ENCODE data around the gene MCF2L. TPM values are rescaled to one million over a fixed set of nuclear protein-coding genes. Genes with fewer than 3 reads are reported as not detected.

The MCF2L gene
- total and polyA plus RNA-seq, 2 experiments from 2014 or later: 4.8 to 25.6 TPM

DNA sequence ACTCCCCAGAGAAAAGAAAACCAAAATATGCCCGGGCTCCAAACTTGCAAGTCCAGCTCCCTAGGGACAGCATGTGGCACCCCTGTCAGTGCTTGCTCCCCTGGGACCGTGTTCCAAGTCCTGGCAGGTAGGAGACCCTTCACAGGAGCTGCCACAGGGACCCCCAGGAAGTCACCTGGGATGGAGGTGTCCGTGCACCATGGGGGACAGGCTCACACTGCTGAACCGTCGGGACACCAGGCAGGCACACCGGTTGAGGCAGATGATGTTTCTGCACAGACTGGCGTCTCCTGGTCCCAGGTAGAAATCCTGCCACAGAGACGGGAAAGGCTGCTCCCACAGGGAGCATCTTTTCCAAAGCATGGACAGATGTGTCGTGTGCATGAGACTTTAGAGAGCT, 177.7 kb downstream of the MCF2L start:
- H3K36me3 Mint-ChIP-seq (ENCODE audit: low read depth): no peaks in the 10 kb centered on the region
- Histone ChIP-seq H3K4me1 (ENCODE audit: insufficient read depth) (no peaks in the 10 kb centered on the region), H3K4me2 (no peak overlapping the region), H3K9me2 (ENCODE audit: insufficient read depth) (no peaks in the 10 kb centered on the region), H3K36me3 (ENCODE audit: insufficient read depth) (no peaks in the 10 kb centered on the region), H2AFZ (no peak overlapping the region), H4K20me1 (replicated peaks; ENCODE audit: insufficient read depth) (no peaks in the 10 kb centered on the region), H3F3A (replicated peaks; ENCODE audit: low read depth) (no peaks in the 10 kb centered on the region), H3K27me3 (ENCODE audit: insufficient read depth) (peaks cover 2% of the 10 kb centered on the region; the same call in 1 of the 2 replicates), H3K79me2 (replicated peaks; ENCODE audit: insufficient read depth) (no peaks in the 10 kb centered on the region), H3K27ac (ENCODE audit: low read depth) (no peak overlapping the region), H3K4me3 (no peak overlapping the region)
- H3K9me3 Mint-ChIP-seq: no peaks in the 10 kb centered on the region
- no peak overlapping the region for H3K27ac Mint-ChIP-seq
- H3K4me3 Mint-ChIP-seq: no peak overlapping the region
- no peak for DNase-seq (ENCODE audit: low spot score)
- TF ChIP-seq NANOG (IDR thresholded peaks at IDR 0.05; ENCODE audit: borderline replicate concordance) (no peak), ZNF114 (CRISPR knock-in tag; IDR thresholded peaks at IDR 0.05) (no peak), JUNB (IDR thresholded peaks at IDR 0.05; ENCODE audit: unreplicated experiment) (no peak), ZNF331 (CRISPR knock-in tag; IDR thresholded peaks at IDR 0.05; ENCODE audit: low read depth) (no peak), CREB1 (CRISPR knock-in tag; IDR thresholded peaks at IDR 0.05; ENCODE audit: low read depth) (no peak), EZH2 (IDR thresholded peaks at IDR 0.05; ENCODE audit: low read depth, unreplicated experiment) (no peak), STAT1 (IDR thresholded peaks at IDR 0.05; ENCODE audit: unreplicated experiment) (no peak), EZH2phosphoT487 (IDR thresholded peaks at IDR 0.05; ENCODE audit: unreplicated experiment) (no peak), POLR2AphosphoS5 (IDR thresholded peaks at IDR 0.05; ENCODE audit: low read depth) (no peak)
- TF ChIP-seq, protein P1, sequence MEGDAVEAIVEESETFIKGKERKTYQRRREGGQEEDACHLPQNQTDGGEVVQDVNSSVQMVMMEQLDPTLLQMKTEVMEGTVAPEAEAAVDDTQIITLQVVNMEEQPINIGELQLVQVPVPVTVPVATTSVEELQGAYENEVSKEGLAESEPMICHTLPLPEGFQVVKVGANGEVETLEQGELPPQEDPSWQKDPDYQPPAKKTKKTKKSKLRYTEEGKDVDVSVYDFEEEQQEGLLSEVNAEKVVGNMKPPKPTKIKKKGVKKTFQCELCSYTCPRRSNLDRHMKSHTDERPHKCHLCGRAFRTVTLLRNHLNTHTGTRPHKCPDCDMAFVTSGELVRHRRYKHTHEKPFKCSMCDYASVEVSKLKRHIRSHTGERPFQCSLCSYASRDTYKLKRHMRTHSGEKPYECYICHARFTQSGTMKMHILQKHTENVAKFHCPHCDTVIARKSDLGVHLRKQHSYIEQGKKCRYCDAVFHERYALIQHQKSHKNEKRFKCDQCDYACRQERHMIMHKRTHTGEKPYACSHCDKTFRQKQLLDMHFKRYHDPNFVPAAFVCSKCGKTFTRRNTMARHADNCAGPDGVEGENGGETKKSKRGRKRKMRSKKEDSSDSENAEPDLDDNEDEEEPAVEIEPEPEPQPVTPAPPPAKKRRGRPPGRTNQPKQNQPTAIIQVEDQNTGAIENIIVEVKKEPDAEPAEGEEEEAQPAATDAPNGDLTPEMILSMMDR (conservative IDR thresholded peaks at IDR 0.05; ENCODE audit: low read depth in 2 of 2): no peak
- TF ChIP-seq, protein P2, sequence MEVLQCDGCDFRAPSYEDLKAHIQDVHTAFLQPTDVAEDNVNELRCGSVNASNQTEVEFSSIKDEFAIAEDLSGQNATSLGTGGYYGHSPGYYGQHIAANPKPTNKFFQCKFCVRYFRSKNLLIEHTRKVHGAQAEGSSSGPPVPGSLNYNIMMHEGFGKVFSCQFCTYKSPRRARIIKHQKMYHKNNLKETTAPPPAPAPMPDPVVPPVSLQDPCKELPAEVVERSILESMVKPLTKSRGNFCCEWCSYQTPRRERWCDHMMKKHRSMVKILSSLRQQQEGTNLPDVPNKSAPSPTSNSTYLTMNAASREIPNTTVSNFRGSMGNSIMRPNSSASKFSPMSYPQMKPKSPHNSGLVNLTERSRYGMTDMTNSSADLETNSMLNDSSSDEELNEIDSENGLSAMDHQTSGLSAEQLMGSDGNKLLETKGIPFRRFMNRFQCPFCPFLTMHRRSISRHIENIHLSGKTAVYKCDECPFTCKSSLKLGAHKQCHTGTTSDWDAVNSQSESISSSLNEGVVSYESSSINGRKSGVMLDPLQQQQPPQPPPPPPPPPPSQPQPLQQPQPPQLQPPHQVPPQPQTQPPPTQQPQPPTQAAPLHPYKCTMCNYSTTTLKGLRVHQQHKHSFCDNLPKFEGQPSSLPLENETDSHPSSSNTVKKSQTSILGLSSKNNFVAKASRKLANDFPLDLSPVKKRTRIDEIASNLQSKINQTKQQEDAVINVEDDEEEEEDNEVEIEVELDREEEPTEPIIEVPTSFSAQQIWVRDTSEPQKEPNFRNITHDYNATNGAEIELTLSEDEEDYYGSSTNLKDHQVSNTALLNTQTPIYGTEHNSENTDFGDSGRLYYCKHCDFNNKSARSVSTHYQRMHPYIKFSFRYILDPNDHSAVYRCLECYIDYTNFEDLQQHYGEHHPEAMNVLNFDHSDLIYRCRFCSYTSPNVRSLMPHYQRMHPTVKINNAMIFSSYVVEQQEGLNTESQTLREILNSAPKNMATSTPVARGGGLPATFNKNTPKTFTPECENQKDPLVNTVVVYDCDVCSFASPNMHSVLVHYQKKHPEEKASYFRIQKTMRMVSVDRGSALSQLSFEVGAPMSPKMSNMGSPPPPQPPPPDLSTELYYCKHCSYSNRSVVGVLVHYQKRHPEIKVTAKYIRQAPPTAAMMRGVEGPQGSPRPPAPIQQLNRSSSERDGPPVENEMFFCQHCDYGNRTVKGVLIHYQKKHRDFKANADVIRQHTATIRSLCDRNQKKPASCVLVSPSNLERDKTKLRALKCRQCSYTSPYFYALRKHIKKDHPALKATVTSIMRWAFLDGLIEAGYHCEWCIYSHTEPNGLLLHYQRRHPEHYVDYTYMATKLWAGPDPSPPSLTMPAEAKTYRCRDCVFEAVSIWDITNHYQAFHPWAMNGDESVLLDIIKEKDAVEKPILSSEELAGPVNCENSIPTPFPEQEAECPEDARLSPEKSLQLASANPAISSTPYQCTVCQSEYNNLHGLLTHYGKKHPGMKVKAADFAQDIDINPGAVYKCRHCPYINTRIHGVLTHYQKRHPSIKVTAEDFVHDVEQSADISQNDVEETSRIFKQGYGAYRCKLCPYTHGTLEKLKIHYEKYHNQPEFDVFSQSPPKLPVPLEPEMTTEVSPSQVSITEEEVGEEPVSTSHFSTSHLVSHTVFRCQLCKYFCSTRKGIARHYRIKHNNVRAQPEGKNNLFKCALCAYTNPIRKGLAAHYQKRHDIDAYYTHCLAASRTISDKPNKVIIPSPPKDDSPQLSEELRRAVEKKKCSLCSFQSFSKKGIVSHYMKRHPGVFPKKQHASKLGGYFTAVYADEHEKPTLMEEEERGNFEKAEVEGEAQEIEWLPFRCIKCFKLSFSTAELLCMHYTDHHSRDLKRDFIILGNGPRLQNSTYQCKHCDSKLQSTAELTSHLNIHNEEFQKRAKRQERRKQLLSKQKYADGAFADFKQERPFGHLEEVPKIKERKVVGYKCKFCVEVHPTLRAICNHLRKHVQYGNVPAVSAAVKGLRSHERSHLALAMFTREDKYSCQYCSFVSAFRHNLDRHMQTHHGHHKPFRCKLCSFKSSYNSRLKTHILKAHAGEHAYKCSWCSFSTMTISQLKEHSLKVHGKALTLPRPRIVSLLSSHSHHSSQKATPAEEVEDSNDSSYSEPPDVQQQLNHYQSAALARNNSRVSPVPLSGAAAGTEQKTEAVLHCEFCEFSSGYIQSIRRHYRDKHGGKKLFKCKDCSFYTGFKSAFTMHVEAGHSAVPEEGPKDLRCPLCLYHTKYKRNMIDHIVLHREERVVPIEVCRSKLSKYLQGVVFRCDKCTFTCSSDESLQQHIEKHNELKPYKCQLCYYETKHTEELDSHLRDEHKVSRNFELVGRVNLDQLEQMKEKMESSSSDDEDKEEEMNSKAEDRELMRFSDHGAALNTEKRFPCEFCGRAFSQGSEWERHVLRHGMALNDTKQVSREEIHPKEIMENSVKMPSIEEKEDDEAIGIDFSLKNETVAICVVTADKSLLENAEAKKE (CRISPR knock-in tag; IDR thresholded peaks at IDR 0.05): no peak
- TF ChIP-seq, protein P3, sequence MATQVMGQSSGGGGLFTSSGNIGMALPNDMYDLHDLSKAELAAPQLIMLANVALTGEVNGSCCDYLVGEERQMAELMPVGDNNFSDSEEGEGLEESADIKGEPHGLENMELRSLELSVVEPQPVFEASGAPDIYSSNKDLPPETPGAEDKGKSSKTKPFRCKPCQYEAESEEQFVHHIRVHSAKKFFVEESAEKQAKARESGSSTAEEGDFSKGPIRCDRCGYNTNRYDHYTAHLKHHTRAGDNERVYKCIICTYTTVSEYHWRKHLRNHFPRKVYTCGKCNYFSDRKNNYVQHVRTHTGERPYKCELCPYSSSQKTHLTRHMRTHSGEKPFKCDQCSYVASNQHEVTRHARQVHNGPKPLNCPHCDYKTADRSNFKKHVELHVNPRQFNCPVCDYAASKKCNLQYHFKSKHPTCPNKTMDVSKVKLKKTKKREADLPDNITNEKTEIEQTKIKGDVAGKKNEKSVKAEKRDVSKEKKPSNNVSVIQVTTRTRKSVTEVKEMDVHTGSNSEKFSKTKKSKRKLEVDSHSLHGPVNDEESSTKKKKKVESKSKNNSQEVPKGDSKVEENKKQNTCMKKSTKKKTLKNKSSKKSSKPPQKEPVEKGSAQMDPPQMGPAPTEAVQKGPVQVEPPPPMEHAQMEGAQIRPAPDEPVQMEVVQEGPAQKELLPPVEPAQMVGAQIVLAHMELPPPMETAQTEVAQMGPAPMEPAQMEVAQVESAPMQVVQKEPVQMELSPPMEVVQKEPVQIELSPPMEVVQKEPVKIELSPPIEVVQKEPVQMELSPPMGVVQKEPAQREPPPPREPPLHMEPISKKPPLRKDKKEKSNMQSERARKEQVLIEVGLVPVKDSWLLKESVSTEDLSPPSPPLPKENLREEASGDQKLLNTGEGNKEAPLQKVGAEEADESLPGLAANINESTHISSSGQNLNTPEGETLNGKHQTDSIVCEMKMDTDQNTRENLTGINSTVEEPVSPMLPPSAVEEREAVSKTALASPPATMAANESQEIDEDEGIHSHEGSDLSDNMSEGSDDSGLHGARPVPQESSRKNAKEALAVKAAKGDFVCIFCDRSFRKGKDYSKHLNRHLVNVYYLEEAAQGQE (IDR thresholded peaks at IDR 0.05; ENCODE audit: unreplicated experiment): no peak
- TF ChIP-seq, protein P4, sequence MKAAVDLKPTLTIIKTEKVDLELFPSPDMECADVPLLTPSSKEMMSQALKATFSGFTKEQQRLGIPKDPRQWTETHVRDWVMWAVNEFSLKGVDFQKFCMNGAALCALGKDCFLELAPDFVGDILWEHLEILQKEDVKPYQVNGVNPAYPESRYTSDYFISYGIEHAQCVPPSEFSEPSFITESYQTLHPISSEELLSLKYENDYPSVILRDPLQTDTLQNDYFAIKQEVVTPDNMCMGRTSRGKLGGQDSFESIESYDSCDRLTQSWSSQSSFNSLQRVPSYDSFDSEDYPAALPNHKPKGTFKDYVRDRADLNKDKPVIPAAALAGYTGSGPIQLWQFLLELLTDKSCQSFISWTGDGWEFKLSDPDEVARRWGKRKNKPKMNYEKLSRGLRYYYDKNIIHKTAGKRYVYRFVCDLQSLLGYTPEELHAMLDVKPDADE (IDR thresholded peaks at IDR 0.05): no peak
- peaks cover 8% of the 10 kb centered on the region for H3K27me3 Mint-ChIP-seq (ENCODE audit: insufficient read depth, low read depth, poor library complexity)
- ATAC-seq: no peak
- peaks cover 3% of the 10 kb centered on the region; the same call in 2 of the 3 replicates for H3K4me1 Mint-ChIP-seq
